ENCODE results near the gene TFR2. TPM values are rescaled to one million over a fixed set of nuclear protein-coding genes. Genes with fewer than 3 reads are reported as not detected.

TFR2 gene
- total and polyA plus RNA-seq, 8 donors, result 0.67 to 2.6 (median 1.2) TPM

GRCh38 chr7:100573691-100574361 is 67.5 kb downstream of the TFR2 start, which contains the start of gene SAP25:
SAP25 (minus strand) TSS chr7:100573900; CDS start chr7:100573742, 158 bp downstream.
- no peak for TF ChIP-seq CTCF (IDR thresholded peaks at IDR 0.05)
- Histone ChIP-seq H3K36me3 (peaks cover 0 to 71% of the 10 kb centered on the region in 2 donors), H3K4me1 (peaks cover 12 to 32% of the 10 kb centered on the region in 2 donors), H3K9me3 (no peaks in the 10 kb centered on the region), H3K4me3 (no peak within 1 kb of the TSS), H3K27ac (no peak within 1 kb of the TSS), H3K27me3 (peaks cover 0 to 15% of the 10 kb centered on the region in 2 donors)
- ATAC-seq (no peak), DNase-seq (peak in 1 of 4 donors; percentile 77)
- intact Hi-C loops (cut with DNase I), result no loop called here

DNA sequence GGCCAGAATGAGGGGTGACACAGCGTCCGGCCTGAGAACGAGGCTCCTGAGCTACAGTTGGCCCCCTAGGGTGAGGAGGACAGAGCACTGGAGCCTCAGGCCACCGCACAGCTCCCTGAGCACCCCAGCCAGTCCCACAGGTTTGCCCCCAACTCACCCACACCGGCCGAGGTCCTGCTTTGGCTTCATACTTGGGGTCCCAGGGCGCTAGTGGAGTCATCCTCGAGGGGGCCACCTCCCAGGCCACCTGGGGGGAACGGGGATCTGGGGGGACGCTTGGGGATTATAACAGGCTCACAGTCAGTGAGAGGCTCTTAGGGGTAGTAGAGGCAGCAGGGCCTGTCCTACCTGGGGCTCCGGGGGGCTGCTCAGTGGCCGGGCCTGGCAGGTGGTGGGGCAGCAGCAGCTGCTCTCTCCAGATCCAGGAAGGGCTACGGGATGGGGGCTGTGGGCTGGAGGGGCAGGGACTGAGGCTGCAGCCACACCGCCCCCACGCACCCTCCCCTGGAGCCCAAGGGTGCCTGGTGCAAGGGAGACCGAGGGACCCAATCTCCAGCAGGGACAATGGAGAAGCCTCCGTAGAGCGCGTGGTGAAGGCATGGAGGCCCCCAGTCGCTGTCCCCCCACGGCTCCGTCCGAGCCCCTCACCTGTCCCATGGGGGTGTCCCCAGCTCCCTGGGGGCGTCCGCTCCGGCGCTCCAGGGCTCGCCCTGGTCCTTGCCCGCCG is 68.2 kb downstream of the TFR2 start:
- intact Hi-C loops (cut with DNase I), result no loop called here
- Histone ChIP-seq H3K27me3 (peaks cover 0 to 15% of the 10 kb centered on the region in 2 donors), H3K4me3 (no peak overlapping the region), H3K4me1 (peaks cover 12 to 32% of the 10 kb centered on the region in 2 donors), H3K27ac (no peak overlapping the region), H3K36me3 (peaks cover 0 to 64% of the 10 kb centered on the region in 2 donors), H3K9me3 (no peaks in the 10 kb centered on the region)
- no peak for TF ChIP-seq CTCF (IDR thresholded peaks at IDR 0.05)
- no peak for ATAC-seq
- DNase-seq, result no peak

- H3K9me3 ChIP-seq, result no peaks in the 10 kb centered on the region
- DNase-seq, result no peak
- no peak overlapping the region for H3K27ac ChIP-seq
- H3K36me3 ChIP-seq, result peaks cover 0 to 57% of the 10 kb centered on the region in 2 donors
- ATAC-seq, result no peak
- TF ChIP-seq CTCF (IDR thresholded peaks at IDR 0.05), result no peak
- no peak overlapping the region for H3K4me3 ChIP-seq
- intact Hi-C loops (cut with DNase I), result no loop called here
- peaks cover 0 to 15% of the 10 kb centered on the region in 2 donors for H3K27me3 ChIP-seq
- H3K4me1 ChIP-seq, result peaks cover 12 to 32% of the 10 kb centered on the region in 2 donors
These were observed 68.9 kb downstream of the TFR2 start for GRCh38 chr7:100572281-100572948.

DNA sequence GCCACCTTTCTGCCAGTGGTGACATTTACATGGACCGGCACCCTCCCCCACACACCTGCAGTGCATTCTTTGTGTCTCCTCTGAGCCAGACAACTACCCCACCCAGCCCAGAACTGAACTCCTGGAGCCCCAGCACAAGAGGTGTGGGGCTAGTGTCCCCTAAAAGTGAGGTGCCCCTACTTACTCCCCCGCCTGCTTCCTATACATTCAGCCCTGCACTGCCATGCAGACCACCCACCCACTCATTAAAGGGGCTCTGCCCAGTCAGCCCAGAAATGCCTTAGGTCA is 69.6 kb downstream of the TFR2 start:
- H3K27me3 ChIP-seq, result peaks cover 0 to 15% of the 10 kb centered on the region in 2 donors
- DNase-seq (peak in 1 of 4 donors; percentile 14), ATAC-seq (no peak)
- peaks cover 12 to 32% of the 10 kb centered on the region in 2 donors for H3K4me1 ChIP-seq
- no peak for TF ChIP-seq CTCF (IDR thresholded peaks at IDR 0.05)
- no peak overlapping the region for H3K4me3 ChIP-seq
- peaks cover 0 to 51% of the 10 kb centered on the region in 2 donors for H3K36me3 ChIP-seq
- H3K9me3 ChIP-seq, result no peaks in the 10 kb centered on the region
- intact Hi-C loops (cut with DNase I), result no loop called here
- H3K27ac ChIP-seq, result no peak overlapping the region

Measured in left lung (tissue), 10 donors.